GM18507 (cell line): Measurements from ENCODE around the gene USB1.
"Not testable (repeated sequence)": the region's sequence is repeated elsewhere in the genome, so short reads cannot be mapped to it uniquely, and the experiment has no call there.

Experiments used
- DNase-seq: peaks from one replicate; pipeline ENCODE4 v3.0.0; 2011; ENCODE audit warnings: low read depth; ENCODE audit not compliant: insufficient read length; ENCODE audit errors: extremely low spot score
- FAIRE-seq: peaks from 2 replicates; lab custom pipeline; 2011; peaks lifted over from hg19 to GRCh38; lab: Jason Lieb, UNC

Gene USB1

DNA sequence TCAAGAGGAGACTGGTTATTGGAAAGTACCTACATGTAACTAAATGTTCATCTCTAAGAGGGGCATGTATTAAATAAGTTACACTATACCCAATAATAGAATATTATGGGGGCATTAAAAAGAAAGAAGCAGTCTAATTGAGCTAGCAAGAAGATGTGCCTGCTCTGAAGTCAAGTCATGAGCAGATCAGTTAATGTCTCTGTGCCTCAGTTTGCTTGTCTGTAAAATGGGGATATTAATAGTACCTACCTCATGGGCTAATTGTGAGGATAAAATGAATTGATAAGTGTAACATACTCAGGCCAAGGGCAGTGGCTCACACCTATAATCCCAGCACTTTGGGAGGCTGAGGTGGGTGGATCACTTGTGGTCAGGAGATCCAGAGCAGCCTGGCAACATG is 33.3 kb upstream of the USB1 start:
- DNase-seq: no peak
- FAIRE-seq: no peak

DNA sequence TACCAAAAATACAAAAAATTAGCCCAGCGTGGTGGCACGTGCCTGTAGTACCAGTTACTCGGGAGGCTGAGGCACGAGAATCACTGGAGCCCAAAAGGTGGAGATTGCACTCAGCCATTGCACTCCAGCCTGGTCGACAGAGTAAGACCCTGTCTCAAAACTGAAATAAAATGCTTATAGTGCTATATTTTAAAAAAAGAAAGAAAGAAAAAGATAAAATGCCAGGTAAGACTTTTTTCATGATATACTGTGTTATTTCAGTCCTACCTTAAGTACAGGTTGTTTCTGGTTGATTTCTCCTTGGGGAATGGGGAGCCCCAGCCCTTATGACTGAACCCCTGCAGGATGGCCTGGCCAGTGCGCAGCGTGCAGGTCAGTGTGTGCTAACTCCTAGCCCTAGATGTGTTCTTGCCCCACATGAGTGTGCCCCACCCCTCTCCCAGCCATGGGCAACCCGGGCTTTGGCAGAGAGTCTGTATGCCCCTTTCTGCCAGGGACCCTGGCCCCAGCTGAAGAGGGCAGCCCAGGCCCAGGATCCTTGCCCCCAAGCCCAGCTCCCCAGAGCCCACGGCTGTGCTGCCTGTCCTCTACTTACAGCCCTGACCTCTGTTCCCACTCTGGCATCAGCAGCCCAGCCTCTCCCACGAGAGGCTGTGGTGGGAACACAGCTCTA is 31.6 kb upstream of the USB1 start:
- no peak for FAIRE-seq
- no peak for DNase-seq

DNA sequence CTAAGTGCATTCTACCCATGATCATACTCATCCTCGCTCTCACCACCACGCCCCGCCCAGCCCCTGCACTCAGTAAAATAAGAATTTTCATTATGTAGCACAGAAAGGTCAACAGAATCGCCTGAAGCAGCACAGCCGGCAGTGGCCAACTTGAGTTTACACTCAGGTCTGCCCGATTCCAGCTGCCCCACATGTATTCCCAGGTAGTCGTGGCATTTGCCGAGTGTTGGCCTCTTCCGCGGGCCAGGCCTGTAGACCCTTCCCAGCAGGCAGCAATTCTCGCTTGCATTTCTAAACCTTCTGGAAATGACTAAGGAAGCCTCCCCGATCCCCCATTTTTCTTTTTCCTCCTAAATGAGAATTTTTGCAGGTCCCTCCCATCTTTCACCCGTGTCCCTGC is 30.9 kb upstream of the USB1 start:
- FAIRE-seq (no peak), DNase-seq (no peak)

DNA sequence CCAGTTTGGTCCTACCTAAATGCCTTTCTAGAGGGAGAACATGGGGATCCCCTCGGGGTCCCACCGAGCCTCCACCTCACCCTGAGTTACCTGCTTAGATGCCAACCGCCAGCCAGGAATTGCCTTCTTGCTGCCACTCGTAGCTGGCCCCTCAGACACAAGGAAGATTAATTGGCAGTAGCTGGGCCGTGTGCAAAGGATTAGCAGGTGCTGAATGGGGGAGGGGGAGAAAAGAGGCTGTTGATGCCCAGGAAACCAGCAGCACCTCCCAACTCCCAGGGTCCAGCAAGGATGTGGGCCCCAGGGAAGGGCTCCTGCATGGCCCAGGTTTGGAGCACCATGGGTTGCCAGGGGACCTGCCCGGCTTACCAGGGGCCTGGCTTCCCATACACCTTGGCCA is 30.2 kb upstream of the USB1 start, which contains the start of gene CNGB1:
TSS of gene CNGB1 (minus strand) at position 159 of the 400 bp plus-strand sequence. CDS start 3,842 bp downstream, outside the sequence.
- FAIRE-seq (no peak), DNase-seq (no peak)

DNA sequence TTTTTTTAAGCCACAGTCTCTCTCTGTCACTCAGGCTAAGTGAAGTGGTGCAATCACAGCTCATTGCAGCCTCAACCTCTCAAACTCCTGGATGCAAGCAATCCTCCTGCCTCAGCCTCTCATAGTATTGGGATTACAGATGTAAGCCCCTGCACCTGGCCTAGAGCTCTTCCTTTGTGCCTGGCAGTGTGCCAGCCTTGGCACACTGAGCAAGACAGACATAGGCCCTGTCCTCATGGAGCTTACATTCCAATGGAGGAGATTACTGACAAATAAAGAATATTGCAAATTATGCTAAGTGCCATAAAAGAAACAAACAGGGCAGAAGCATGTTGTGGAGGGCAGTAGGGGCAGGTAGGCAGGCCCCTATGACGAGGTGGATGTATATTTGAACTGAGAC is 29.4 kb upstream of the USB1 start:
- no peak for FAIRE-seq
- DNase-seq: no peak

DNA sequence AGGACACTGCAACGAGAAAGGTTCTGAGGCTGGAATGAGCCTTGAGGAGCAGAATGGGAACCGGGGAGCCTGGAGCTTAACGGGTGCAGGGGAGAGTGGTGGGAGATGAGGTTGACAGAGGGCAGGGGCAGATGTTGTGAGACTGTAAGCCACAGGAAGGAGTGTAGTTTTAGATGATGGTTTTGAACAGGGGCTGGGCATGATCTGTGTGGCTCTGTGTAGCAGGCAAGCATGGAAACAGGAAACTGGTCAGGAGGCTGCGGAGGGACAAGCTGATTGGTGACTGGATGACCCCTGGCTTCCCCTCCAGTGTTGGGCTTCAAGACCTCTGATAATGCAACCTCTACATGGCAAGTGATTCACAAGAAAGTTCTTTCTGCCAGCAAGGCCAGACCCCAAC is 28.9 kb upstream of the USB1 start:
- no peak for DNase-seq
- FAIRE-seq: no peak

DNA sequence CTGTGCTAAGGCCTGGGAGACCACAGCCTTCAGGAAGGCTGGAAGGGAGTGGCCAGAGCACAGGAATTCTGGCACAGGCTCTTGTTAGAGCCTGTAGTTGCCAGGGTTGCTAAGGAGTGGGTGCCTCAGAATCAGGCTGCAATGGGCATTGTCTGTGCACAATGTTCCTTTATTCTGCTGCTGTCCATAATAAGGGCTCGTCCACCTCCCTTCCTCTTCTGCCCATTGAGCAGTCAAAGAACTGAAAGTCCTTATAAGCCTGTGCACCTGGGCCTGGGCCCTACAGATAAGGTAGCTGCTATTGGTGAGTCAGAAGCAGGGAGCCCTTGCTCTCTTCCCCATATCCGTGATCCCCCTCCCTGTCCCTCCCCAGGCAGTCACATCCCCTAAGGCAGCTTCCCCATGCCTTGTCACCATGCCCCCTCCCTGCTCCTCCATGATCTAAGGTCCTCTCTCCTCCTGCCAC is 24.8 kb upstream of the USB1 start:
- FAIRE-seq: no peak
- DNase-seq: no peak

DNA sequence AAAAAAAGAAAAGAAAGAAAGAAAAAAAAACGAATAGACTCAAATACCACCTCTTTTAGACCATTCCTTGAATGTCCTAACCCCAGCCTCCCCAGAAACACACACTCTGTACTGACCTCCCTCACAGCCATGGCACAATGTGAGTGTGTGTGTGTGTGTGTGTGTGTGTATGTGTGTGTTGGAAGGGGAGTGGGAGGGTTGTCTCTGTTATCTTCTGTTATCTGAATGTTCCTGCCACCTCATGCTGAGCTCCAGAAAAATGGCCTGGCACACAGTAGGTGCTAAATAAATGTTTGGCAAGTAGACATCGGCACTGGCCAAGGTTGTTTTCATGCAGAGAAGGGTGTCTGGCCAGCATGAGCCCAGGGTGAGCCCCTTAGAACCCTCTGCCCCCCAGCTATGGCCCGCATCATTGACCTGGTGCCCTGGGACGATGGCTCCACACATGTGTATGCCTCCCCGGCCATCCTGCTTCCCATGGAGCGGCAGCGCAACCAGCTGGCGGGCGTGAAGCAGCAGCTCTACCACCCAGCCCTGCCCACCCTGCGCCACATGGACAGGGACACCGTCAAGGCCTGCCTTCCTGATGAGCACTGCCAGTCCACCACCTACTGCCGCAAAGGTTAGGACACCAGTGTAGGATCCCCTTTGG is 23.7 kb upstream of the USB1 start:
- FAIRE-seq (no peak), DNase-seq (no peak)

DNA sequence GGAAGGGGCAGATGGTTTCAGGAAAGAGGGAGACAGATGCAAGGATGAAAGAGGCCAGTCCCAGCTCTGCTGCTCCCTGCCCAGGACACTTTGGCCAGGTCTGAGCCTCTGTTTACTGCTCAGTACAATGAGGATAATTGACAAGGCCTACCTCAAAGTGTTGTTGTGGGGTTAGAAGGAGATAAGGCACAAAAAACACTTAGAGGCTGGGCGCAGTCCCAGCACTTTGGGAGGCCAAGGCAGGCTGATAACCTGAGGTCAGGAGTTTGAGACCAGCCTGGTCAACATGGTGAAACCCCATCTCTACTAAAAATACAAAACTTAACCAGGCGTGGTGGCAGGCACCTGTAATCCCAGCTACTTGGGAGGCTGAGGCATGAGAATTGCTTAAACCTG is 23.1 kb upstream of the USB1 start:
- not testable (repeated sequence) for FAIRE-seq, DNase-seq

DNA sequence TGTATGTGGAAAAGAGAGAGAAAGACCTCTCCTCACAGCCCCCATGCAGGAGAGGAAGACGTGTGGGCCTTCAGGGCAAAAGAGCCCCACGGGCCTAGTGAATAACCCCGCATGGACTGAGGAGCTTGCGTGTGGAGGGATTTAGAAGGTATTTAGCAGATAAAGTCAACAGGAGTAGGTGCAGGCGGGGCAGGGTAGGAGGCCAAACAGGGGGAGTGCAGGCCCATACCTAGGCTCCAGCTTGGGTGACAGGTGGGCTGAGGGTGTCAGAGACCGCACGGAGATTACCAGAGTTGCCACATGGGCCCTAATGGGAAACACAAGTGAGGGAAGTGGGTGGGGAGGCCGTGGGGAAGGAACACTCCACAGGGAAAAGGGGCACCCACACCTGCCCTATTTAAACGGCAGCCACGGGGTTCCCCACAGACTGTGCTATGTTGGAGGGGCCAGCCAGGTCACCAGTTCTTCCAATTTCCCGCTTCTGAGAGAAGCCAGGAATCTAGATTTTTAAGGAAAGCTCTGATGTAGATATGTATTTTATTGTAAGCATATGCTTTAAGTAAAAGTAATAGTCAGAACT is 22.1 kb upstream of the USB1 start:
- FAIRE-seq (no peak), DNase-seq (no peak)

DNA sequence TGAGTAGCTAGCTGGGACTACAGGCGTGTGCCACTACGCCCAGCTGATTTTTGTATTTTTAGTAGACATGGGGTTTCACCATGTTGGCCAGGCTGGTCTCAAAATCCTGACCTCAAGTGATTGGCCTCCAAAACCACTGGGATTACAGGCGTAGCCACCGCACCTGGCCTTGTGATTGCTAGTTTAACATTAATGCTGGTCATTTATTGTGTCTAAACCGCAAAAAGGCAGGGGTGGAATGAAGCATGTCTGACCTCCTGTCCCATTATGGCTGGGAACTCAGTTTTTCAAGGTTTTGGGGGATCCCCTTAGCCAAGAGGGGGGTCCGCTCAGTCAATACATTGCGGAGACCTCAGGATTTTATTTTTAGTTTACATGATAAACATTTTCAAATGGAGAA is 19.6 kb upstream of the USB1 start:
- DNase-seq (no peak), FAIRE-seq (no peak)

DNA sequence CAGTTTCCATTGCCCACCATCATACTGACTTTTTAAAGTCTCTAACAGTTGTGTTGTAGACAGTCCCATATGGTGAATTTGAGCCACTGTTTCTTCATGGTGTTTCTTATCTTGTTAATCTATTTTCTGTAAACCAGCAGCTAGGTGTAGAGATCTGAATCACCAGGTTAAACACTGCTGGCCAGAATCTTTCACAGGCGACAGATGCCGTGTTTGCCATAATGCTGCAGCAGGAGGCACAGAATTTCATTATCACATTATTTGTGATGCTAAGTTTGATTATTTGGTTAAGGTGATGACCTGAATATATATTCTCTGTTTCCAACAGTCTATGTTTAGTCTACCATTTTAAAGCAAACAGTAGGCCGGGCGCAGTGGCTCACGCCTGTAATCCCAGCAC is 18.8 kb upstream of the USB1 start:
- no peak for DNase-seq
- no peak for FAIRE-seq

DNA sequence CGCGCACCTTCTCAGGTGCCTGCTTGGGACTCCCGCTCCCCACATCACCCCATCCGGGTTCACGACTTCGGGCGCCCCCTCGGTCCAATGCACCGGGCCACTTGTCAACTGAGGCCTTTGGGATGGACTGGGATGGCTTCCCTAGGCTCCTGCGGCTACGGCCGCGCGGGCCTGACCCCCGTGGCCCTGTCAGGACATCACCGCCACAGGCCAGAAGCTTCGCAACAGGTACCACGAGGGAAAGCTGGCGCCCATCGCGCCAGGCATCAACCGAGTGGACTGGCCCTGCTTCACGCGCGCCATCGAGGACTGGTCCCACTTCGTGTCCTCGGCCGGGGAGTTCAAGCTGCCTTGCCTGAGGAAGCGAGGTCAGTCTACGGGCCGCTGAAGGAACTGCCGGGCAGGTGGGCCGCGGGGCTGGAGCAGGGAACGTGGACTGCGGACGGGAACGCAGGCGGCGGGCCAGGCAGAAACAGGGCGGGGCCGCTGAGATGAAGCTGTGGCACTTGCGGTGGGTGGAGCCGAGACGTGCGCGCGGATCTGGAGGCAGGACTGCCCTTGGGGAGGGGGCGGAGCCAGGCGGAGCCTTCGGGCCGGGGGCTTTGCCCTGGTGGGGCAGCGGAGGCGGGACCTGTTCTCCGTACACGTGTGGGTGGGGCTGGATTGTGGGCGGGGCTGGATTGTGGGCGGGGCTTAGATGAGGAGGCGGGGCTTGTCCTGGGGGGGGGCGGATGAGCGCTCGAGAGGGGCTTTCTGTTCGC is 16.6 kb upstream of the USB1 start:
- peak; percentile 84 for FAIRE-seq
- DNase-seq: peak; percentile 70

DNA sequence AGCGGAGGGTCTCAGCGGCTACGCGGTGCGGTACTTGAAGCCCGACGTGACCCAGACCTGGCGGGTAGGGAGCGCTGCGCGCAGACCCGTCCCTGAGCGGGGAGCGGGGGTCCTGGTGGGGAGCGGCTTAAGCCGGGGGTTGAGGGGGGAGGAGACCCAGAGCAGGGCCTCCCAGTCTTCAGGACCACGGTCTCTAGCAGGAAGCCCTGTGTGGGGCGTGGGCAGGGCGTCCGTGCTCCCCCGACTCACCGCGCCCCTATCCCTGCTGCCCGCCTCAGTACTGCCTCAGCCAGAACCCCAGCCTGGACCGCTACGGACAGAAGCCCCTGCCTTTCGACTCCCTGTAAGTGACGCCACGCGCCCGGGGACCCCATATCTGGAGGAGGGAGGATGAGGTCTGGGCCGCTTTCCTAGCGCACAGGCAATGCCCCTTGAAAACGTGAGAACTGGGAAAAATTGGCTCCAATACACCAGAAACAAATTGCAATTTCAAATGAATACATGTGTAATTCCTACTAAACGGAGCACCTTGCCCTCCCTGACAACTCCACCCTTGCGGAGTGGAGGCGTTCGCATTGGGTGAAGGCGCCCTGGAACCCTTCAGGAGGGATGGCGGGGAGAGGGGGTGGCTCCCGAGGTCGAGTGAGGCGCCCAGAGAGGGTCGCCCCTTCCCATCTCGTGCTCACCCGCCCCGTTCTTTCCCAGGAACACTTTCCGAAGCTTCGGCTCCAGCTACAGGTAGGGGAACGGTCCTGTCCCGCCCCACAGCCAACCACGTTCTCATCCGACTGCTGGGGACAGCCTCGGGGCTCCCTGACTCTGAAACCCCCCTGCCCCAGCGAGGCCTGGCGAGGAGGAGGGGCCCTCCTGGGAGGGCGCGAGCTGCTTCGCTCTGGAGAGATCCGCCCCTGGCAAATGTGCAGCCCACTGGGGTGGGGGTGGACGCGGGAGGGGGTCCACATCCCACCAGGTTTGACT is 15.7 kb upstream of the USB1 start:
- DNase-seq (no peak), FAIRE-seq (no peak)

DNA sequence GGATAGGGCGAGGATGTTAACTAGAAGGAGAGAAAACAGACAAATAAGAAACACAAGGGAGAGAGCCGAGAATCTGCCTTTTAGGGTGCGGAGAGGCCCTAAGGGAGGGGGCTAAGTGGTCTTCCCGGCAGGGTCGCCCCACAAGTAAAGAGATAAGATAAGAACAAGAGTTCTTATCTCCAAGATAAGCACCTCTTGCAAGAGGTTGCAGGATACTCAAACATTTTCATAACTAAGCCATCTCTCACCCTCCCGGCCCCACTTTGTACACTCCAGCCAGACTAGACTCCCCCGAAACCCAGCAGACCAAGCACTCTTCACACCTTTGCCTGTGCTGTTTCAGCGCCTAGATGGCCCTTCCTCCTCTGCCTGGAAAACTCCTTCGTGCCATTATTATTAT is 15.0 kb upstream of the USB1 start:
- FAIRE-seq: no peak
- no peak for DNase-seq

DNA sequence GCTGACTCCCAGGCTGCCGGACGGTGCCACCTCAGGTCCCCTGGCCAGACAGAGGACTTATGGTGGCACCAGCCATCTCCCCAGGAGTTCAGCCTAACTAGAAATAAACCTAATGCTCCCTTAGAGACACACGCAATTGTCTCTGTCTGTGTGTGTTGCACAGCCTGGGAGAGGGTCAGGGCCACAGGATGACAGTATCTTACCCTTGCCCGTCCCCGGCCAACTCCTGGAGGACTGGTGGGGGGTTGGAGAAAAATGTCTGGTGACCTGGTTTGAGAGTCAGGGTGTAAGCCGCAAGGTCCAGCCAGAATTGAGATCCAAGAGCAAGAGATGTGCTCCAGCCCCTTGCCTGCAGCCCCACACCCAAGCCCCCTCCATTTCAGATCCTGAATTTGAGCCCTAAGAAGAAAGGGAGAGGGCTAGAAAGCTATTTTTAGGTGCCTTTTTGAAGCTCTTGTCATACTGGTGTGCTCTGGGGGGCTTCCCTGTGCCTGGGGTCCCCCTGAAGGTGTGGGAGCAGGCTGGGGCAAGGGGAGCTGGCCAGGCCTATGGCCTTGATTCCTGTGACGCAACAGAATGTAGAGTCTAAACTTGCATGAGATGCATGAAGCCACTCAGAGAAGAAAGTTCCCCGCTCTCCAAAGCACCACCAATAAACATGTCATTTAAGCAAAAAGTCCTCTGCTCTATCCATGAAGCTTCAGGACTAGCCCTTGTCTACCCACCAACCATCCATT is 13.6 kb upstream of the USB1 start:
- no peak for FAIRE-seq
- no peak for DNase-seq

DNA sequence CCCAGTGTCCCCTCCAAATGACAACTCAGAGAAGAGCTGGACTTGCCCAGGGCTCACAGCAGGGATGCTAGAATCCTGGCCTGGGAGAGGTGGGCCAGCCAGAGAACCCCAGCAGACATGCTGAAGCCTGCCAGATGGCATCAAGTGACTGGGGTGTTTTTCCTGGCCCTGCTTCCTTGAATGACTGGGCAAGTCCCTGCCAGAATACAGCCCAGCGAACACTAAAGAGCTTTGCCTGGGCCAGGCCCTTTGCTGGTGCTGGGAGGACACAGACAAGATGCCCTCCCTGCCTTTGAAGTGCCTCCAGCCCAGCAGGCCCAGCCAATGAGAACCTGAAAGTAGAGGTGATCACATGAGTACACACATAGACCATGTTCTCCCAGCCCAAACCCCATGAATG is 12.3 kb upstream of the USB1 start:
- FAIRE-seq (no peak), DNase-seq (no peak)

DNA sequence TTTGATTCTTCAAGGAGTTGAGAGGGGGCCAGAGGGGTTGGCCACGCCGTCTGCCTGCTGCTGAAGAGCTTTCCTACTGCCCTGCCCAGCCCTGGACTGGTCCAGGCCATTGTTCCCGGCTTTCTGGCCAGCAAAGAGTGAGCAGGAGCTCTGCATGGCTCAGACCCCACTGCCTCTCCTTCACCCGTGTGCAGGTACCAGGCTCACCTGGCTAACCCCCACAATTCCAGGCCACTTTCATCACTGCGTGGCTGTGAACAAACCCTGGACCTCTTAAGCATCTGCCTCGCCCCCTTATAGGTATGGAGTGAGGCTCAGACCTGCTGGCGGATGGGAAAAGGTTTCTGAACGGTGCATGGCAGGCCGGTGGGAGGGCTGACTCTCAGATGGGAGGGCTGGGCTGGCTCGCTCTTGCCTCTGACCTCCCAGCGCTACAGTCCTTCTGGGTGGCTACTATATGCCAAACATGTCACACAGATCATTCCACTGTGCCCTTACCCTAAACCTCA is 9.6 kb upstream of the USB1 start:
- DNase-seq (no peak), FAIRE-seq (no peak)
